Upper lobe of right lung (tissue), 1 donor: ENCODE data around the gene FMN1. TPM values are rescaled to one million over a fixed set of nuclear protein-coding genes. Genes with fewer than 3 reads are reported as not detected.

Experiments
- ATAC-seq: fragments of 200-7000 bp; cut with Tn5 transposase; one replicate; pipeline ENCODE4 v1.9.1; 2020; ENCODE audit warnings: mild to moderate bottlenecking, moderate library complexity
- DNase-seq: peaks from one replicate; pipeline ENCODE4 v3.0.0-alpha.2; 2020
- H3K27ac ChIP-seq: fragments of 200-600 bp; one replicate; pipeline ENCODE4 v1.8.0; 2022
- H3K27me3 ChIP-seq: fragments of 200-600 bp; one replicate; pipeline ENCODE4 v1.8.0; 2022; ENCODE audit warnings: mild to moderate bottlenecking
- H3K36me3 ChIP-seq: fragments of 200-600 bp; one replicate; pipeline ENCODE4 v1.8.0; 2022
- H3K4me1 ChIP-seq: fragments of 200-600 bp; one replicate; pipeline ENCODE4 v1.8.0; 2022
- H3K4me3 ChIP-seq: fragments of 200-600 bp; one replicate; pipeline ENCODE4 v1.8.0; 2022; ENCODE audit warnings: mild to moderate bottlenecking
- H3K9me3 ChIP-seq: fragments of 200-600 bp; one replicate; pipeline ENCODE4 v1.8.0; 2022
- intact Hi-C: fragments of 100-400 bp; cut with DNase I; formaldehyde crosslinking; loops from one replicate; pipeline ENCODE4 v1.11.0; 2022
- total RNA-seq: library from RNA; stranded (reverse); fragmentation: NEBNext Ultra II Directional; extraction: Animal tissue kit (Norgen Biotek cat#: 25700); gene quantifications from one replicate; pipeline ENCODE4 v1.2.1, GENCODE V29; 2021
- TF ChIP-seq, protein P1 (sequence below): fragments of 200-600 bp; IDR thresholded peaks from one replicate; pipeline ENCODE4 v1.8.0; 2022; ENCODE audit warnings: antibody characterized with exemption
- donor health status: DM: no; HTN: yes; CAD: no; lungs with severe emphysema.

FMN1 gene
- total RNA-seq, 1 donor from 2014 or later, result 33.5 TPM

DNA sequence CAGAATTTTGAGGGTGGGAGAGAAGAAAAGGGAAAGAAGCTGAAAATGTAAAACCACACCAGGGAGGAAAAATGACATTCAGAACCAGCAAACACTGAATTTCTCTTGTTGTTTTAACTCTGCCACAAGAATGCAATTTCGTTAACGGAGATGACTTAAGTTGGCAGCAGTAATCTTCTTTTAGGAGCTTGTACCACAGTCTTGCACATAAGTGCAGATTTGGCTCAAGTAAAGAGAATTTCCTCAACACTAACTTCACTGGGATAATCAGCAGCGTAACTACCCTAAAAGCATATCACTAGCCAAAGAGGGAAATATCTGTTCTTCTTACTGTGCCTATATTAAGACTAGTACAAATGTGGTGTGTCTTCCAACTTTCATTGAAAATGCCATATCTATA is 461.2 kb downstream of the FMN1 start:
- Histone ChIP-seq H3K9me3 (no peaks in the 10 kb centered on the region), H3K27me3 (no peaks in the 10 kb centered on the region), H3K27ac (no peak overlapping the region), H3K4me3 (no peak overlapping the region), H3K4me1 (no peaks in the 10 kb centered on the region), H3K36me3 (no peaks in the 10 kb centered on the region)
- TF ChIP-seq, protein P1, sequence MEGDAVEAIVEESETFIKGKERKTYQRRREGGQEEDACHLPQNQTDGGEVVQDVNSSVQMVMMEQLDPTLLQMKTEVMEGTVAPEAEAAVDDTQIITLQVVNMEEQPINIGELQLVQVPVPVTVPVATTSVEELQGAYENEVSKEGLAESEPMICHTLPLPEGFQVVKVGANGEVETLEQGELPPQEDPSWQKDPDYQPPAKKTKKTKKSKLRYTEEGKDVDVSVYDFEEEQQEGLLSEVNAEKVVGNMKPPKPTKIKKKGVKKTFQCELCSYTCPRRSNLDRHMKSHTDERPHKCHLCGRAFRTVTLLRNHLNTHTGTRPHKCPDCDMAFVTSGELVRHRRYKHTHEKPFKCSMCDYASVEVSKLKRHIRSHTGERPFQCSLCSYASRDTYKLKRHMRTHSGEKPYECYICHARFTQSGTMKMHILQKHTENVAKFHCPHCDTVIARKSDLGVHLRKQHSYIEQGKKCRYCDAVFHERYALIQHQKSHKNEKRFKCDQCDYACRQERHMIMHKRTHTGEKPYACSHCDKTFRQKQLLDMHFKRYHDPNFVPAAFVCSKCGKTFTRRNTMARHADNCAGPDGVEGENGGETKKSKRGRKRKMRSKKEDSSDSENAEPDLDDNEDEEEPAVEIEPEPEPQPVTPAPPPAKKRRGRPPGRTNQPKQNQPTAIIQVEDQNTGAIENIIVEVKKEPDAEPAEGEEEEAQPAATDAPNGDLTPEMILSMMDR, result no peak
- intact Hi-C loops, result no loop called here
- DNase-seq, result no peak
- ATAC-seq, result no peak

DNA sequence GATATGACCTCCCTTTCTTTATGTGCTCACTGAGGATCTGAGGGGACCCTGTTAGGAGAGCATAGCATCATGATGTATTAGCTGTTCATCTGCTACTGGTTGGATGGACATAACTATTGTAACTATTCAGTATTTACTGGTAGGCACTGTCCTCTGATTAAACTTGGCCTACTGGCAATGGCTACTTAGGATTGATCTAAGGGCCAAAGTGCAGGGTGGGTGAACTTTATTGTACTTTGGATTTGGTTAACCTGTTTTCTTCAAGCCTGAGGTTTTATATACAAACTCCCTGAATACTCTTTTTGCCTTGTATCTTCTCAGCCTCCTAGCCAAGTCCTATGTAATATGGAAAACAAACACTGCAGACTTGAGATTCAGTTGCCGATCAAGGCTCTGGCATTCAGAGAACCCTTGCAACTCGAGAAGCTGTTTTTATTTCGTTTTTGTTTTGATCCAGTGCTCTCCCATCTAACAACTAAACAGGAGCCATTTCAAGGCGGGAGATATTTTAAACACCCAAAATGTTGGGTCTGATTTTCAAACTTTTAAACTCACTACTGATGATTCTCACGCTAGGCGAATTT is 461.8 kb downstream of the FMN1 start:
- no peaks in the 10 kb centered on the region for H3K9me3 ChIP-seq
- no peaks in the 10 kb centered on the region for H3K4me1 ChIP-seq
- no peak overlapping the region for H3K4me3 ChIP-seq
- H3K36me3 ChIP-seq, result no peaks in the 10 kb centered on the region
- H3K27ac ChIP-seq, result no peak overlapping the region
- H3K27me3 ChIP-seq, result no peaks in the 10 kb centered on the region
- TF ChIP-seq, protein P1, result no peak
- DNase-seq, result no peak
- ATAC-seq, result no peak
- intact Hi-C loops, result no loop called here

DNA sequence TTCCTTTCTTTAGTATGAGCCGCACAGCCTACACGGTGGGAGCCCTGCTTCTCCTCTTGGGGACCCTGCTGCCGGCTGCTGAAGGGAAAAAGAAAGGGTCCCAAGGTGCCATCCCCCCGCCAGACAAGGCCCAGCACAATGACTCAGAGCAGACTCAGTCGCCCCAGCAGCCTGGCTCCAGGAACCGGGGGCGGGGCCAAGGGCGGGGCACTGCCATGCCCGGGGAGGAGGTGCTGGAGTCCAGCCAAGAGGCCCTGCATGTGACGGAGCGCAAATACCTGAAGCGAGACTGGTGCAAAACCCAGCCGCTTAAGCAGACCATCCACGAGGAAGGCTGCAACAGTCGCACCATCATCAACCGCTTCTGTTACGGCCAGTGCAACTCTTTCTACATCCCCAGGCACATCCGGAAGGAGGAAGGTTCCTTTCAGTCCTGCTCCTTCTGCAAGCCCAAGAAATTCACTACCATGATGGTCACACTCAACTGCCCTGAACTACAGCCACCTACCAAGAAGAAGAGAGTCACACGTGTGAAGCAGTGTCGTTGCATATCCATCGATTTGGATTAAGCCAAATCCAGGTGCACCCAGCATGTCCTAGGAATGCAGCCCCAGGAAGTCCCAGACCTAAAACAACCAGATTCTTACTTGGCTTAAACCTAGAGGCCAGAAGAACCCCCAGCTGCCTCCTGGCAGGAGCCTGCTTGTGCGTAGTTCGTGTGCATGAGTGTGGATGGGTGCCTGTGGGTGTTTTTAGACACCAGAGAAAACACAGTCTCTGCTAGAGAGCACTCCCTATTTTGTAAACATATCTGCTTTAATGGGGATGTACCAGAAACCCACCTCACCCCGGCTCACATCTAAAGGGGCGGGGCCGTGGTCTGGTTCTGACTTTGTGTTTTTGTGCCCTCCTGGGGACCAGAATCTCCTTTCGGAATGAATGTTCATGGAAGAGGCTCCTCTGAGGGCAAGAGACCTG is 463.5 kb downstream of the FMN1 start:
- ATAC-seq (peak; percentile 85), DNase-seq (peak; percentile 88)
- H3K36me3 ChIP-seq, result no peaks in the 10 kb centered on the region
- H3K27ac ChIP-seq, result no peak overlapping the region
- no peak overlapping the region for H3K4me3 ChIP-seq
- intact Hi-C loops, result no loop called here
- no peaks in the 10 kb centered on the region for H3K9me3 ChIP-seq
- no peaks in the 10 kb centered on the region for H3K4me1 ChIP-seq
- H3K27me3 ChIP-seq, result no peaks in the 10 kb centered on the region
- TF ChIP-seq, protein P1, result no peak

DNA sequence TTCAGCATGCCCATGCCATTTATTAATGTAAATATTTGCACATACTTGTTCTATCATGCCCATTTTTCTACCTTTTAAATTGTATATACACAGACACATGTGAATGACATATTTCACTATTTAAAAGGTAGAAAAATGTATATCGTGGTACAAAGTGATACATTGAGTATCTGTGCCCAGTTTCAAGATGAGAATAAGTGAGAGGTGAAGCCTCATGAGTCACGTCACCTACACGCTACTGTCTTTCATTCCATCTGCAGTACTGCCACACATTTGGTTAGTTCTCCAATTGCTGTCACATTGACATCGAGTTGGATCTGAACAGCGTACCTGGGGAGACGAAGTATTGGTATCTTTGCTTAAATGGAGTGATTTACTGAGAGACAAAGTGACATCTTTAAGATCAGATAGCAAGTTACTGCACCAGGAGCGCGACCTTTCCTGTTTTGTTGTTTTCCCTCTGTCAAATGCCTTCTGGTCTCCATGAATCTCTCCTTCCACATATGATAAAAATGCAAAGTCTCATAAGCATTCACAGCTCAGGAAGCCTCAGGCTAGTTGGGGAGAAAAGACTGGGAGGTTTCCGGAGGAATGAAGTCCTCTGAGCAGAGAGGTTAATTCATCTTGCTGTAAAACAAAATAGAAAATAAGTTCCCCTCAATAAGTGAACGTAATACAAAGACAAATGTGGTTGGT is 464.7 kb downstream of the FMN1 start:
- no peaks in the 10 kb centered on the region for H3K36me3 ChIP-seq
- H3K27me3 ChIP-seq, result no peaks in the 10 kb centered on the region

More for the DNA sequence above, 464.7 kb downstream of the FMN1 start:
- DNase-seq, result no peak
- Histone ChIP-seq H3K4me3 (no peak overlapping the region), H3K9me3 (no peaks in the 10 kb centered on the region), H3K27ac (no peak overlapping the region), H3K4me1 (no peaks in the 10 kb centered on the region)
- intact Hi-C loops, result no loop called here
- TF ChIP-seq, protein P1, result no peak
- no peak for ATAC-seq
